GM10847 (cell line): ENCODE measurements around the gene ARMH2.

Experiments
- POLR2A ChIP-seq: IDR thresholded peaks from 2 replicates; pipeline ENCODE4 v1.6.1; 2011; ENCODE audit not compliant: insufficient read length; ENCODE audit errors: extremely low read depth

Gene ARMH2

DNA sequence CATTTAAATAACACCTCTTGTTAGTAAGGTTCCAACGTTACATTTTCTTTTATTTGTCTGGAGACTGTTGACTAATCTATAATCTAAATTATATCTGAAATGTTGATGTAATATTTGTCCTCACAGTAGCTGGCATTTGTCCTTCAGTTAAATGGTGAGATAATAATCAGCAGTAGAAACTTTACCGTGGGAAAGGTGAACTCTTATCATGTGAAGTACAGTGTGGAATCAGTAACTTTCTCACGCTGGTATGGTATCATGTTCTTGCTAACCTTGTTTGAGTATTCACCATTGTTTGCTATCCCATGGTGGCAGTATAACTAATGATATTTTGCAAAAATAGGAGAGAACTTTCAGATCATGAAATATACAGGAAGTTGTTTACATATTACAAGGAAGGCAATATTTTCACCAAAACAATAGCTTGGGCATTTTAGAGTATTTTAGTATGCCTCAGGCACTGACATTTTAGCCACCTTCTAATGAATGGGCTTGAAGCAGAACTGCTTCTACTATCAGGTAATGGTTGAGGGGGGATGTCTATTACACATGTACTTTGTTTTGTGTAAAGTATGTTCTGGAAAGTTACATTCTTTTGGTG is 19.2 kb downstream of the ARMH2 start:
- TF ChIP-seq POLR2A, result no peak

DNA sequence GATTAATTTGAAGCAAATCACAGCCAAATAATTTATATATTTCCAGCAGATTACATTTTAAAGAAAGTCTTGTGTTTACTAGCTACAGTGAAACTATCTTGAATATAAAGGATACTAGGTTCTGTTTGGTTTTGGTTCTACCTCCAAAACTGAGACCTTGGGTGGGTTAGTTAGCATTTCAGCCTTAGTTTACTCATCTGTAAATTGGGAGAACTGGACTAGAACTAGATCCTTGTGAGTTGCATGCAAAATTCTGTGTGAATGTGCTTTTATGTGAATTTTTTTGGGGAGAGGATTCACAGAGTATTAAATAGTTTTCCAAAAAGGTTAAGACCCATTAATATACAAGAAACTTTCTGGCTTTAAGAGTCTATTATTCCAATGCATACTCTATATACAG is 19.8 kb downstream of the ARMH2 start:
- TF ChIP-seq POLR2A, result no peak

GRCh38 chr6:24778121-24778520 is 20.6 kb downstream of the ARMH2 start:
- TF ChIP-seq POLR2A, result no peak

- no peak for TF ChIP-seq POLR2A
Observed at GRCh38 chr6:24777227-24777626, 21.5 kb downstream of the ARMH2 start.

GRCh38 chr6:24775520-24776058 is 23.1 kb downstream of the ARMH2 start:
- no peak for TF ChIP-seq POLR2A

- TF ChIP-seq POLR2A, result peak; percentile 92
Observed at GRCh38 chr6:24774696-24775519, 23.8 kb downstream of the ARMH2 start, which contains the start of gene GMNN. Gene GMNN, plus strand, starts transcription at chr6:24774937. Its CDS starts 2,310 bp downstream, at chr6:24777247.

DNA sequence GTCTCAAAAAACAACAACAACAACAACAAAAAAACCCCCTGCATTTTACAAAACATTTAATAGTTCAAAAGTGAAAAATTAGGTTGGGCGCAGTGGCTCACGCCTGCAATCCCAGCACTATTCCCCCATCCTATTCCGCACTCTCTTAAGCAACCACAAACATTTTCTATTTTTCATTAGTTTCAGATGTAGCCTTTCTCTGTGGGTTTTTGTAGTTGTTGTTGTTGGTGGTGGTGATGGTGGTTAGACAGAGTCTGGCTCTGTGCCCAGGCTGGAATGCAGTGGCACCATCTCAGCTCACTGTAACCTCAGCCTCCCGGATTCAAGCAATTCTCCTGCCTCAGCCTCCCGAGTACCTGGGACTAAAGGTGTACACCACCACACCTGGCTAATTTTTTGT is 30.4 kb downstream of the ARMH2 start:
- TF ChIP-seq POLR2A, result no peak

GRCh38 chr6:24766680-24767462 is 31.8 kb downstream of the ARMH2 start:
- TF ChIP-seq POLR2A, result no peak

DNA sequence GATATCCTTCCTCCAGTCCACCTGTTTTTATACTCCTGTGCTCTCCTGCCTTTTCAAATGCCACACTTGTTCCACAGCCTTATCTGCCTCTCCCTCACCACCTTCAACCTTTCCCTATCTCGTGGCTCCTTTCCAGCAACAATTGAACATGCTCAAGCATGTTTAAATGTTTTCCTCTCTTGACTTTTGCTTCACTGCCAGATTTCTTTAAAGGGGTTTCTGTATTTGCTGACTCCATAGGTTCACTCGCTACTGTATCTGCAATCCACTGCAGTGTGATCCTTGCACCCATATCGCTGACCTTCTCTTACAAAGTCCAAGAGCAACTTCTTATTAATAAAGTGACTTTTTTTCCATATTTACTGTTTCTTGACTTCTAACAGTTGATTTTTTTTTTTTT is 35.1 kb downstream of the ARMH2 start:
- no peak for TF ChIP-seq POLR2A

DNA sequence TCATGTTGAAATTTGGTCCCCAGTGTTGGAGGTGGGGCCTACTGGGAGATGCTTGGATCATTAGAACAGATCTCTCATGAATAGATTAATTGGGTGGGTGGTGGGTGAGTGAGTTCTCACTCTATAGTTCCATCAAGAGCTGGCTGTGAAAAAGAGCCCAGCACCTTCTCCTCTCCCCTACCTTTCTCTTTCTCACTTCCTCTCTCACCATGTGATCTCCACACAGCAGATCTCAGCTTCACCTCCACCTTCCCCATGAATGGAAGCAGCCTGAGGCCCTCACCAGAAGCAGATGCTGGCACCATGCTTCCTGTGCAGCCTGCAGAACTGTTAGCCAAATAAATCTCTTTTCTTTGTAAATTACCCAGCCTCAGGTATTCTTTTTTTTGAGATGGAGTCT is 36.9 kb downstream of the ARMH2 start:
- no peak for TF ChIP-seq POLR2A

DNA sequence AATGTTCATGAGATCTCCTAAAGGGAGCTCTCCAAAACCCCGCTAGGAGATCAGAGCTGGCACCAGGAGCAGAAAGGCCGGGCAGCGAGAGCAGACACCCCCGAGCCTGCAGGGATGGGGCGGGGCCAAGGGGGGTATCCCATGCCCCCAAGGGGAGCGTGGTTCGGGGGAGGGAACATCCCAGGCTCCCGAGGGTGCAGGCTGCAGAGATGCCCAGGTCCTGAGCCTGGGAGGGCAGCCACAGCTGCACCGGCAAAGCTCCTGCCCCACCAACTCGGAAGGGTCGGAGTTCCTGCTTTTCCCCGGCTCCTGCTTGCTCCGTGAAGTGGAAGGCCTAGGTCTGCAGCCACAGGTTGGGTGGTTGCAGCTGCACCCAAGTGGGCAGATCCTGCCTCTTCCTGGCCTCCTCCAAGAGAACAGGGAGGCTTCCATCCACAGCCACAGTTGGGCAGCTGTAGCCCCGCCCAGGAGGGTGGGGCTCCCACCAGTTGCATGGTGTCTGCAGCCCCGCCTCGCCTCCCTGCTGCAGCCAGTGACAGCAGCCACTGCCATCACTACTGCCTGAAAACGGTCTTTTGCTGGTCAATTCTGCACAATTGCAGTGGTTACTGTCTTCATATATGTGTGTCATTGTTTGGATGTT is 37.4 kb downstream of the ARMH2 start:
- TF ChIP-seq POLR2A, result no peak

- TF ChIP-seq POLR2A, result no peak
Observed at GRCh38 chr6:24760210-24760609, 38.5 kb downstream of the ARMH2 start.

GRCh38 chr6:24759718-24760117 is 39.0 kb downstream of the ARMH2 start:
- TF ChIP-seq POLR2A, result no peak

GRCh38 chr6:24757611-24758010 is 41.1 kb downstream of the ARMH2 start:
- TF ChIP-seq POLR2A, result no peak

DNA sequence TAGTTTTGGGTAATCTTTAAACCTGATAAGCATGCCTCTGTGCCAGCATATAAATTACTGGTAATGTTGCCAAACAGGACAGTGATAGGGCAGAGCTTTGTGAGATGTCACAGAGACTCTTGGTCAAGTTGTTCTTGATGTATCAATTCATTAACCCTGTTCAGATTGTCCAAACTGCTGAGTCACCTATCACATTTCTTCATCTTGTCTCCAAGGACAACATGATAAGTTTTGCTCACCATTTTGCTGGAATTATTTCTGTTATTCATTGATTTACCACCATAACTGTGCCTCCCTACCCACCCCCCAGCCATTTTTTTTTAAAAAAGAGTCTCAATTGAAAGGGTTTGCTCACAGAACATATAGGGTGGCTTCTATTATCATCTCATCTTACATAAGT is 43.4 kb downstream of the ARMH2 start:
- TF ChIP-seq POLR2A, result no peak
